ENCODE data around the gene AJAP1. TPM values are rescaled to one million over a fixed set of nuclear protein-coding genes. Genes with fewer than 3 reads are reported as not detected.

The AJAP1 gene
- total RNA-seq, 1 experiment from 2014 or later, result not detected

DNA sequence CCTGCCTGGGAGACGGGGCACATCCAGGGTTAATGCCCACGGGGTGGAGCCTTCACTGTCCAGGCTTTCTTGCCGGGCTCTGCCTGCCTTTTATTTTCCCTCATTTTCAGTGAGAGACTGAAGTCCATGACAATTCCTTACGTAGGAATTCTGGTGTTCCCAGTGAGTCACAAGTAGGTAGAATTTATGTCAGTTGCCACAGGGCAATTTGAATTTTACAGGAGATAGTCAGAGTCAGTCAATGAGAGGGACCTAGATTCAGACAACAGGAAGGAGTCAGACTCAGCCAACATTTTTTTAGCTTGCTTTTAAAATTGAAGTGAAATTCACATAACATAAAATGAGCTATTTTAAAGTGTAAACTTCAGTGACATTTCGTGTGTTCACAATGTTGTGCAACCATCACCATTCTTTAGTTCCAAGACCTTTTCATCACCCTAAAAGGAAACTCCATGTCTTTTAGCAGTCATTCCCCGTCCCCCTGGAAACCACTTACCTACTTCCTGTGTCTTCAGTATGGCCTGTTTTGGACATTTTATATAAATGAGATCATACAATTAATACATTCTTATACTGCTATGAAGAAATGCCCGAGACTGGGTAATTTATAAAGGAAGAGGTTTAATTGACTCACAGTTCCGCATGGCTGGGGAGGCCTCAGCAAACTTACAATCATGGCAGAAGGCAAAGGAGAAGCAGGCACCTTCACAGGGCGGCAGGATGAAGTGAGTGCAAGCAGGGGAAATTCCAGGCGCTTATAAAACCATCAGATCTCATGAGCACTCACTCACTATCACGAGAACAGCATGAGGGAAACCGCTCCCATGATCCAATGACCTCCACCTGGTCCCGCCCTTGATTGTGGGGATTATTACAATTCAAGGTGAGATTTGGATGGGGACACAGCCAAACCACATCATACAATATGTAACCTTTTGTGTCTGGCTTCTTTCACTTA, 14.6 kb downstream of the AJAP1 start:
- H3K4me1 ChIP-seq (ENCODE audit: control insufficient read depth in 1 of 2, insufficient read depth in 2 of 2, low read length in 2 of 2), result peaks cover 0 to 9% of the 10 kb centered on the region in 2 experiments; a peak in 1 of 4 replicates
- no peaks in the 10 kb centered on the region for H3K36me3 ChIP-seq (ENCODE audit: control insufficient read depth in 1 of 2, insufficient read depth in 2 of 2, low read length in 2 of 2)
- no peaks in the 10 kb centered on the region for H3K79me2 ChIP-seq (ENCODE audit: insufficient read depth, low read length)
- BruUV-seq (replicated peaks), result no TSS peak
- no peaks in the 10 kb centered on the region for H3K27me3 ChIP-seq (ENCODE audit: insufficient read depth, low read length)
- no peaks in the 10 kb centered on the region for H4K20me1 ChIP-seq (ENCODE audit: insufficient read depth)
- no peak for ATAC-seq
- ChIA-PET RAD21 (ENCODE audit: low non-redundant PET in 1 of 2, low total read pairs in 2 of 2, uncharacterized antibody in 2 of 2, unreplicated experiment in 2 of 2) (no interaction called here), CTCF (no interaction called here), POLR2A (no interaction called here)
- H3K9me3 ChIP-seq (ENCODE audit: control insufficient read depth in 1 of 2, insufficient read depth in 1 of 2, low read depth in 1 of 2, low read length in 2 of 2), result no peaks in the 10 kb centered on the region; a peak in 1 of 4 replicates
- TF ChIP-seq CEBPB (IDR thresholded peaks at IDR 0.05; ENCODE audit: low read depth) (no peak), CBX3 (IDR thresholded peaks at IDR 0.05; ENCODE audit: low read depth) (no peak)
- no peak overlapping the region for H3K9ac ChIP-seq (ENCODE audit: low read length)
- no peak overlapping the region for H3K27ac ChIP-seq (ENCODE audit: low read depth, low read length)
- DNase-seq (ENCODE audit: low read depth, low spot score), result no peak
- H3K4me2 ChIP-seq (ENCODE audit: low read length), result no peak overlapping the region
- intact Hi-C loops (cut with micrococcal nuclease), result no loop called here
- no peak overlapping the region for H2AFZ ChIP-seq (ENCODE audit: low read depth, low read length, poor library complexity, severe bottlenecking)
- H3K9me2 ChIP-seq (ENCODE audit: insufficient read depth), result no peaks in the 10 kb centered on the region
- H3K4me3 ChIP-seq (replicated peaks in 1 of 2; ENCODE audit: low read depth in 1 of 2, low read length in 2 of 2), result no peak overlapping the region

DNA sequence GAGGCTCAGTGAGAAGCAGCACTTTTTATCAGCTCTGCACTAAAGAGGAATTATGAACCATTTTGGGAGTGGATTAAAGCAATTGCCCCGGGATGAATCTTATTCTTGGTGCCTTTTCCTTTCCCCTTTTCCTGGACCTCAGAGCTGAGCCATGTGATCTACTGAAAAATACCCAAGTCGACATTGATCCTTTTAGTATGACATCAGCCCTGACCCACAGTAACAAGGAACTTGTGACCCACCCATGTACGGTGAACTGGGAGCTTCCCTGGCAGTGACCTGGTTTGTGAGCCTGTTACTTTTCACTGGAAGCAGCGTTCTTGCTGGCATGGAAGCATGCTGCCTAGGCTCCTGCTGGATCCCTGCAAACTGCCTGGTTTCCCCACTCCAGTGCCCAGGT, 15.9 kb downstream of the AJAP1 start:
- no peak for ATAC-seq
- BruUV-seq (replicated peaks), result no TSS peak
- Histone ChIP-seq H3K9me3 (ENCODE audit: control insufficient read depth in 1 of 2, insufficient read depth in 1 of 2, low read depth in 1 of 2, low read length in 2 of 2) (no peaks in the 10 kb centered on the region; a peak in 1 of 4 replicates), H3K27me3 (ENCODE audit: insufficient read depth, low read length) (no peaks in the 10 kb centered on the region), H3K4me1 (ENCODE audit: control insufficient read depth in 1 of 2, insufficient read depth in 2 of 2, low read length in 2 of 2) (peaks cover 0 to 9% of the 10 kb centered on the region in 2 experiments; a peak in 1 of 4 replicates), H3K9ac (ENCODE audit: low read length) (no peak overlapping the region), H3K4me3 (replicated peaks in 1 of 2; ENCODE audit: low read depth in 1 of 2, low read length in 2 of 2) (no peak overlapping the region), H2AFZ (ENCODE audit: low read depth, low read length, poor library complexity, severe bottlenecking) (no peak overlapping the region), H3K4me2 (ENCODE audit: low read length) (no peak overlapping the region), H4K20me1 (ENCODE audit: insufficient read depth) (no peaks in the 10 kb centered on the region), H3K9me2 (ENCODE audit: insufficient read depth) (no peaks in the 10 kb centered on the region), H3K79me2 (ENCODE audit: insufficient read depth, low read length) (no peaks in the 10 kb centered on the region), H3K36me3 (ENCODE audit: control insufficient read depth in 1 of 2, insufficient read depth in 2 of 2, low read length in 2 of 2) (no peaks in the 10 kb centered on the region), H3K27ac (ENCODE audit: low read depth, low read length) (no peak overlapping the region)
- CTCF ChIA-PET, result no interaction called here
- no peak for DNase-seq (ENCODE audit: low read depth, low spot score)
- TF ChIP-seq, protein P1, sequence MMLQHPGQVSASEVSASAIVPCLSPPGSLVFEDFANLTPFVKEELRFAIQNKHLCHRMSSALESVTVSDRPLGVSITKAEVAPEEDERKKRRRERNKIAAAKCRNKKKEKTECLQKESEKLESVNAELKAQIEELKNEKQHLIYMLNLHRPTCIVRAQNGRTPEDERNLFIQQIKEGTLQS (IDR thresholded peaks at IDR 0.05), result no peak
- intact Hi-C loops (cut with micrococcal nuclease), result no loop called here
- RAD21 ChIA-PET (ENCODE audit: low non-redundant PET in 1 of 2, low total read pairs in 2 of 2, uncharacterized antibody in 2 of 2, unreplicated experiment in 2 of 2), result no interaction called here
- POLR2A ChIA-PET, result no interaction called here

Measured in HCT116 (cell line).